Nephron progenitor cell (in vitro differentiated cells): Measurements from ENCODE around the gene HNRNPF.
"Not testable (repeated sequence)": the region's sequence is repeated elsewhere in the genome, so short reads cannot be mapped to it uniquely, and the experiment has no call there.

Experiments
- DNase-seq: peaks from one replicate; pipeline ENCODE4 v3.0.0; 2021
- H3K27ac Mint-ChIP-seq: 2 replicates; pipeline ENCODE4 v1.8.0; 2021; ENCODE audit warnings: mild to moderate bottlenecking, moderate library complexity, mixed read lengths
- H3K27me3 Mint-ChIP-seq: 2 replicates; pipeline ENCODE4 v1.8.0; 2021; ENCODE audit warnings: mild to moderate bottlenecking, low read depth, mixed read lengths; ENCODE audit not compliant: poor library complexity
- H3K36me3 Mint-ChIP-seq: 2 replicates; pipeline ENCODE4 v1.8.0; 2021; ENCODE audit warnings: low read depth, mixed read lengths
- H3K4me1 Mint-ChIP-seq: 2 replicates; pipeline ENCODE4 v1.8.0; 2021; ENCODE audit warnings: mixed read lengths
- H3K4me3 Mint-ChIP-seq: 2 replicates; pipeline ENCODE4 v1.8.0; 2021; ENCODE audit warnings: mild to moderate bottlenecking, moderate library complexity, mixed read lengths
- H3K9me3 Mint-ChIP-seq: 2 replicates; pipeline ENCODE4 v1.8.0; 2021; ENCODE audit warnings: mild to moderate bottlenecking, moderate library complexity, mixed read lengths
- TF ChIP-seq, protein P1 (sequence below): fragments of 200-600 bp; sonication (generic); IDR thresholded peaks from 2 replicates; pipeline ENCODE4 v1.5.0; 2021; ENCODE audit warnings: antibody characterized with exemption

HNRNPF gene

GRCh38 chr10:43408710-43409384, at the start of gene HNRNPF:
Gene HNRNPF (minus strand): TSS chr10:43409186. CDS start chr10:43387884, 21,302 bp downstream.
- Mint-ChIP-seq H3K27ac (peak within 1 kb of the TSS; percentile 100), H3K36me3 (peaks cover 15% of the 10 kb centered on the region), H3K27me3 (peaks cover 5% of the 10 kb centered on the region), H3K4me1 (peaks cover 20% of the 10 kb centered on the region), H3K9me3 (peaks cover 5% of the 10 kb centered on the region), H3K4me3 (peak within 1 kb of the TSS; percentile 97)
- TF ChIP-seq, protein P1, sequence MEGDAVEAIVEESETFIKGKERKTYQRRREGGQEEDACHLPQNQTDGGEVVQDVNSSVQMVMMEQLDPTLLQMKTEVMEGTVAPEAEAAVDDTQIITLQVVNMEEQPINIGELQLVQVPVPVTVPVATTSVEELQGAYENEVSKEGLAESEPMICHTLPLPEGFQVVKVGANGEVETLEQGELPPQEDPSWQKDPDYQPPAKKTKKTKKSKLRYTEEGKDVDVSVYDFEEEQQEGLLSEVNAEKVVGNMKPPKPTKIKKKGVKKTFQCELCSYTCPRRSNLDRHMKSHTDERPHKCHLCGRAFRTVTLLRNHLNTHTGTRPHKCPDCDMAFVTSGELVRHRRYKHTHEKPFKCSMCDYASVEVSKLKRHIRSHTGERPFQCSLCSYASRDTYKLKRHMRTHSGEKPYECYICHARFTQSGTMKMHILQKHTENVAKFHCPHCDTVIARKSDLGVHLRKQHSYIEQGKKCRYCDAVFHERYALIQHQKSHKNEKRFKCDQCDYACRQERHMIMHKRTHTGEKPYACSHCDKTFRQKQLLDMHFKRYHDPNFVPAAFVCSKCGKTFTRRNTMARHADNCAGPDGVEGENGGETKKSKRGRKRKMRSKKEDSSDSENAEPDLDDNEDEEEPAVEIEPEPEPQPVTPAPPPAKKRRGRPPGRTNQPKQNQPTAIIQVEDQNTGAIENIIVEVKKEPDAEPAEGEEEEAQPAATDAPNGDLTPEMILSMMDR, result no peak
- DNase-seq, result peak; percentile 94

DNA sequence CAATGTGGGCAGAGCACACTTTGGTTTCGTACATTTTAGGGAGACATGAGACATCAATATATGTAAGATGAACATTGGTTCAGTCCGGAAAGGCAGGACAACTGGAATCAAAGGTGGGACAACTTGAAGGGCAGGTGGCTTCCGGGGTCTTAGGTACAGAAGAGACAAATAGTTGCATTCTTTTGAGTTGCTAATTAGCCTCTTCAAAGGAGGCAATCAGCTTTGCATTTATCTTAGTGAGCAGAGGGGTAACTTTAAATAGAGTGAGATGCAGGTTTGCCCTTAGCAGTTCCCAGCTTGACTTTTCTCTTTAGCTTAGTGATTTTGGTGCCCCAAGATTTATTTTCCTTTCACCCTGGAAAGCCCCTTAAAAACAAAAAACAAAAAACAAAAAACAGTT, 49.2 kb upstream of the HNRNPF start:
- no peak for DNase-seq
- Mint-ChIP-seq H3K4me3 (no peak overlapping the region), H3K4me1 (peaks cover 26% of the 10 kb centered on the region), H3K27ac (no peak overlapping the region), H3K27me3 (no peaks in the 10 kb centered on the region), H3K36me3 (peaks cover 3% of the 10 kb centered on the region), H3K9me3 (peaks cover 3% of the 10 kb centered on the region)
- TF ChIP-seq, protein P1, result no peak

- not testable (repeated sequence) for H3K27me3 Mint-ChIP-seq, H3K4me3 Mint-ChIP-seq, H3K27ac Mint-ChIP-seq, H3K36me3 Mint-ChIP-seq, H3K9me3 Mint-ChIP-seq, DNase-seq
- H3K4me1 Mint-ChIP-seq, result peaks cover 34% of the 10 kb centered on the region
Measured at GRCh38 chr10:43456561-43456960, 47.6 kb upstream of the HNRNPF start.

GRCh38 chr10:43454025-43454424, 45.0 kb upstream of the HNRNPF start:
- Mint-ChIP-seq H3K4me3 (peak overlapping the region; percentile 92), H3K4me1 (peaks cover 34% of the 10 kb centered on the region)
- H3K36me3 Mint-ChIP-seq, H3K27ac Mint-ChIP-seq, DNase-seq, H3K27me3 Mint-ChIP-seq, H3K9me3 Mint-ChIP-seq: not testable (repeated sequence)

DNA sequence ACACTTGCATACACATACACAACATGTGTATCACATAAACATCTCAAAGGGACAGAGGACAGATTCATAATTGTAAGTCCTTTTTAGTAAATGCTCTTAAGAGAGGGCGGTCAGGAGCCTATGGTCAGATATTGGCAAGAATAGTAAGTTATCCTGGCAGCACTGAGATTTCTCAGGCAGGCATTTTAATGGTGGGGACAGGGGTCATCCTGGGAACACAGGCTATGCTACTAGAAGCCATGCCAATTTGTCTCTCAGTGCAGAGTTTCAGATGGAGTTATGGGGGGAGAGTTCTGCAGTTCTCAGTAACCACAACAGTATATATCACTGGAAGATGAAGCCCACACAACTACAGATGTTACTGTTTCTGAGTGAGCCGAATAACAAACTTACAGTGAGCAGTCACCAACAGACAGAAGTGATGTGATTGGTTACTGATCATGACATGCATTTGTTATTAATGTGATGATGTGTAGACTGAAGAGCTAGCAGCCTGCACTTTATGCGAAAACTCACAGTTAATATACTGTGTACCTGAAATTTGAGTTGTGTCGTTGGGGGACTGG, 44.4 kb upstream of the HNRNPF start:
- peaks cover 4% of the 10 kb centered on the region for H3K27me3 Mint-ChIP-seq
- H3K4me1 Mint-ChIP-seq, result peaks cover 34% of the 10 kb centered on the region
- TF ChIP-seq, protein P1, result no peak
- peaks cover 3% of the 10 kb centered on the region for H3K36me3 Mint-ChIP-seq
- no peak overlapping the region for H3K27ac Mint-ChIP-seq
- no peak for DNase-seq
- H3K9me3 Mint-ChIP-seq, result peaks cover 4% of the 10 kb centered on the region
- H3K4me3 Mint-ChIP-seq, result peak overlapping the region; percentile 42

DNA sequence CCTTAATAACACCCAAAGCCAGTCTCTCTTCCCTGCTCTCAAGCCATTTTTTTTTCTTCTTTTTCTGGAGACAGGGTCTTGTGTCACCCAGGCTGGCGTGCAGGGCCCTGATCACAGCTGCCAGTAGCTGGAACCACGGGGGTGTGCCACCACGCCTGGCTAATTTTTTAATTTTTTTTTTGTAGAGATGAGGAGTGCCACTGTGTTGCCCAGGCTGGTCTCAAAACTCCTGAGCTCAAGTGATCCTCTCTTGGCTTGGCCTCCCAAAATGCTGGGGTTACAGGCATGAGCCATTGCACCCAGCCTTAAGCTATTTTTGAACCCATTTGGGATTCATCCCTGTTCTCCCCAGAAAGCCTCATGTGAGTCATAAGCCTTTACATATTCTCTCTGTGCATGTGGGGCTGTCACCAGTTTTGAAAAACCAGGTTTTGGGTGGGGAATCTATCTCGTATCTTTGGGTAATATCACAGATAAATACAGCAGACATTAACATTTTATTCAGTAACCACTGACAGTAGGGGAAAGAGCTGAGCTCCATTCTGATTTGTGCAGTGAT, 43.4 kb upstream of the HNRNPF start:
- no peak for DNase-seq
- H3K4me3 Mint-ChIP-seq, result no peak overlapping the region
- H3K9me3 Mint-ChIP-seq, result peaks cover 13% of the 10 kb centered on the region
- peak overlapping the region; percentile 22 for H3K27ac Mint-ChIP-seq
- peaks cover 4% of the 10 kb centered on the region for H3K27me3 Mint-ChIP-seq
- TF ChIP-seq, protein P1, result no peak
- H3K4me1 Mint-ChIP-seq, result peaks cover 34% of the 10 kb centered on the region
- H3K36me3 Mint-ChIP-seq, result peaks cover 11% of the 10 kb centered on the region
